GM12878 (cell line): ENCODE data around the gene ZNF548.

Experiments
- CBFB ChIP-seq: IDR thresholded peaks from 2 replicates; pipeline ENCODE4 v1.6.1; 2016; ENCODE audit warnings: antibody characterized with exemption, low read depth
- EP300 ChIP-seq, 2 experiments: fragments of 150-350 bp in 1 of 2; IDR thresholded peaks; 2 replicates each; pipeline ENCODE4 v1.6.1; 2011 to 2012; ENCODE audit warnings: low read depth in 2 of 2, low read length in 2 of 2, borderline replicate concordance in 1 of 2, improper control_type of control experiment in 1 of 2, inconsistent platforms in 1 of 2; ENCODE audit not compliant: control insufficient read depth in 1 of 2
- EZH2 ChIP-seq: IDR thresholded peaks from 2 replicates; pipeline ENCODE4 v1.6.1; 2012; ENCODE audit warnings: low read depth, mild to moderate bottlenecking, control low read depth, inconsistent platforms, low read length, borderline replicate concordance; ENCODE audit not compliant: control insufficient read depth
- POLR2A ChIP-seq: IDR thresholded peaks from 2 replicates; pipeline ENCODE4 v1.6.1; 2011; ENCODE audit warnings: low read depth, mild to moderate bottlenecking, low read length
- SUPT20H ChIP-seq: IDR thresholded peaks from 2 replicates; pipeline ENCODE4 v1.6.1; 2011; ENCODE audit warnings: low read depth, mild to moderate bottlenecking, low read length, moderate library complexity, borderline replicate concordance; ENCODE audit not compliant: control insufficient read depth
- TCF12 ChIP-seq: IDR thresholded peaks from 2 replicates; pipeline ENCODE4 v1.6.1; 2011; ENCODE audit warnings: low read depth, mild to moderate bottlenecking, low read length
- TF ChIP-seq, protein P1 (sequence below), 3 experiments: IDR thresholded peaks in 2 of 3; conservative IDR thresholded peaks in 1 of 3; 2 replicates each; pipeline ENCODE4 v1.5.1; 2011; ENCODE audit warnings: low read depth in 3 of 3, low read length in 3 of 3, mild to moderate bottlenecking in 3 of 3, control low read depth in 2 of 3, moderate library complexity in 2 of 3, inconsistent platforms in 1 of 3, mixed read lengths in 1 of 3; ENCODE audit not compliant: control insufficient read depth in 2 of 3, insufficient read depth in 1 of 3; ENCODE audit errors: extremely low read depth in 1 of 3
- TF ChIP-seq, protein P2 (sequence below): IDR thresholded peaks from 2 replicates; pipeline ENCODE4 v1.6.1; 2011; ENCODE audit warnings: low read depth, mild to moderate bottlenecking, low read length, moderate library complexity, borderline replicate concordance; ENCODE audit errors: extremely low read depth

DNA sequence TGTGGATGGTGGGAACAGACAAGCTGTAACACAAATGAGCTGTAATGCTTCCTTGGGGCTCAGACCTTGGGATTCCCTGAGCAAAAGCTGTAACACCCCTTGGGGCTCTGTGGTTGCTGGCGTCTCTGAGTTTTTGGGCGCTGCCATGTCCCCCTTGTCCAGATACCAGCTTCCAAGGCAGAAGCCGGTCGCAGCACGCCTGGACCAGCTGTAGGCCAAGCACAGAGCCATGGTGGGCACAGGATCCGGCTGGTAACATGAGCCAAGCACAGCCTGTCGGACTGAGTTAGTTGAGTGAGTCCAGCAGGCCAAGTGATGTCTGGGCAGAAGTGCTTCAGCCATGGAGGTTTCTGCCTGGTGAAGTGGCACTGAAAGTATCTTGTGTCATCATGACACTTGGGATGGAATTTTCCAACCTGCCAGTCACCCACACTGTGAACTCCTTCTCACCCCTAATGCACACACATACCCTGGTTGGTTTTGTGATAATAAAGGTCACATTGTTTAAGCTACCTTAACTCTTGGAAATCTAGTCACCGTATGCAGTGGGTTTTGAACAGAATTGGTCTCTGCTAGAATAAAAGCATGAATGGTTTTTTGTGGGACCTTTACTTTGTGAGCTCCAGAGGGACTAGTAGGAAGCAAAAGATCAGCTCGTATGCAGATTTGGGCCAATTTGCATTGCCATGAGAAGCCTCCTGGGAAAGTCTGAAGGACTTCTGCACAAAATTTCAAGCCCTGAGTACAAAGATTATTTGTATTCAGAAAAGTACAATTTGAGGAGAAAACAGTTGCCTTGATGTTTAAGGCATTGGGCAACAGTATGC, 14.3 kb downstream of the ZNF548 start:
- TF ChIP-seq, protein P1, sequence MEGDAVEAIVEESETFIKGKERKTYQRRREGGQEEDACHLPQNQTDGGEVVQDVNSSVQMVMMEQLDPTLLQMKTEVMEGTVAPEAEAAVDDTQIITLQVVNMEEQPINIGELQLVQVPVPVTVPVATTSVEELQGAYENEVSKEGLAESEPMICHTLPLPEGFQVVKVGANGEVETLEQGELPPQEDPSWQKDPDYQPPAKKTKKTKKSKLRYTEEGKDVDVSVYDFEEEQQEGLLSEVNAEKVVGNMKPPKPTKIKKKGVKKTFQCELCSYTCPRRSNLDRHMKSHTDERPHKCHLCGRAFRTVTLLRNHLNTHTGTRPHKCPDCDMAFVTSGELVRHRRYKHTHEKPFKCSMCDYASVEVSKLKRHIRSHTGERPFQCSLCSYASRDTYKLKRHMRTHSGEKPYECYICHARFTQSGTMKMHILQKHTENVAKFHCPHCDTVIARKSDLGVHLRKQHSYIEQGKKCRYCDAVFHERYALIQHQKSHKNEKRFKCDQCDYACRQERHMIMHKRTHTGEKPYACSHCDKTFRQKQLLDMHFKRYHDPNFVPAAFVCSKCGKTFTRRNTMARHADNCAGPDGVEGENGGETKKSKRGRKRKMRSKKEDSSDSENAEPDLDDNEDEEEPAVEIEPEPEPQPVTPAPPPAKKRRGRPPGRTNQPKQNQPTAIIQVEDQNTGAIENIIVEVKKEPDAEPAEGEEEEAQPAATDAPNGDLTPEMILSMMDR (IDR thresholded peaks at IDR 0.05 in 2 of 3, conservative IDR thresholded peaks at IDR 0.05 in 1 of 3; ENCODE audit: control insufficient read depth in 2 of 3, extremely low read depth in 1 of 3, insufficient read depth in 1 of 3, low read depth in 3 of 3, low read length in 3 of 3), result no peak
- TF ChIP-seq CBFB, result no peak
- TF ChIP-seq EZH2, result no peak
- no peak for TF ChIP-seq POLR2A
- no peak for TF ChIP-seq EP300 (IDR thresholded peaks at IDR 0.05; ENCODE audit: borderline replicate concordance in 1 of 2, control insufficient read depth in 1 of 2, low read depth in 2 of 2, low read length in 2 of 2)
- no peak for TF ChIP-seq SUPT20H
- TF ChIP-seq, protein P2, sequence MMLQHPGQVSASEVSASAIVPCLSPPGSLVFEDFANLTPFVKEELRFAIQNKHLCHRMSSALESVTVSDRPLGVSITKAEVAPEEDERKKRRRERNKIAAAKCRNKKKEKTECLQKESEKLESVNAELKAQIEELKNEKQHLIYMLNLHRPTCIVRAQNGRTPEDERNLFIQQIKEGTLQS, result no peak
- no peak for TF ChIP-seq TCF12
